Stimulated activated CD4-positive, alpha-beta T cell treated with anti-CD3 and anti-CD28 coated beads, Interleukin-2, amount 100 ng/mL, for 48 hours (primary cell): Measurements from ENCODE around the gene PCYT1B.
"Not testable (repeated sequence)": the region's sequence is repeated elsewhere in the genome, so short reads cannot be mapped to it uniquely, and the experiment has no call there.

Source experiments
- DNase-seq, 2 donors: peaks; one replicate each; pipeline ENCODE4 v3.0.0-alpha.2; 2020

Gene PCYT1B

GRCh38 chrX:24647257-24648058 is at the start of gene PCYT1B:
Gene PCYT1B (minus strand): TSS chrX:24647347. CDS start chrX:24647105, 242 bp downstream.
- DNase-seq: peak; percentile 30 to 47

- DNase-seq: no peak
These were observed 49.1 kb upstream of the PCYT1B start for GRCh38 chrX:24696294-24696693.

DNA sequence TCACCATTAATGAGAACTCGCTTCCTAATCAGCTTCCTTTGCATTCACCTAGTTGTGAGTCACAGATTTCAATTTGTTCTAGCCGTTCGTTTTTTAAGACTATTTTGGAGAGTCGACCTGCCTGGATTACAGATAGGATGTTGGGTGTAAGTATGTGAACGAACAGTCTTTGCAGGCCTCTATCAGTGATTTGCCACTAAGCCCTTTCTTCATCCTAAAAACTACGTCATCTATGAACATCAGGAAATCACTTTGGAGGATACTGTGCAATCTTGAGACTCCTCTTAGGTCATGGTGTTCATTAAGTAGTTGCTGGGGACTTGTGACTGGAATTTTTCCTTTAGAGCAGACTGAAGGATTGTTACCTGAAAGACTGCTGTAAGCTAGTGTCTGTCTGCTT is 47.7 kb upstream of the PCYT1B start:
- no peak for DNase-seq

DNA sequence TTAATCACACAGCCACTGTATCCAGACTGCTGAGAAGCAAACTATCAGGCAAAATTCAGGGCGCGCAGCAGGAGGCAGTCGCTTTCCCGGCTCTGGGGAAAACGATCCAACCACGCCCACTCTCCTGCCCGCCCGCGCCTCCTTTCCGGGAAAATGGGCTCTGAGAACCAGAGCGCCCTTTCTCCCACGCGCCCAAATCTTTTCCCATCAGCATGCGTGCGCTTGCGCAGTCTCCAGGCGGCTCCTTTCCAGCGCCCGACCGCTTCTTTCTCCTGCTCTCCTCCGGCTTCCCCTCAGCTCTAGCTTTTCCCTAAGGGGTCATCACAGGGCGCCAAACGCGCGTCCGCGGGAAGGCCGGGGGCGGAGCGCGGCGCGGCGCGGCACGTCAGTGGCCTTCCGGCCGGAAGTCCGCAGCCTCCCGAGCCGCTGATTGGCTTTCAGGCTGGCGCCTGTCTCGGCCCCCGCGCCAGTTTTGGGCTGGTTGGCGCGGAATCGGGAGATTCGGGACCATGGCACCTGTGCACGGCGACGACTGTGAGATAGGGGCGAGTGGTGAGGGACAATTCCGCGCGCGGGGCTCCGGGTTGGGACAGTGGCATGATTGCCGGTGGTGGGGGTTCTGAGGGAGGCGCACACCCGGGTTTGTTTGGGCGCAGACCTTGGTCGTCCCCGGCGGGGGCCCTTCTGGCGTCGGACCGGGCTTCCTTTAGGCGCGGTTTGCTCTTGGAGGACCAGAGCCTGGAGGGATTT is 46.5 kb upstream of the PCYT1B start, which contains the start of gene POLA1:
Gene POLA1 (plus strand): TSS at position 466 of the 750 bp plus-strand sequence. CDS start 44 bp downstream, at position 510.
- peak; percentile 64 to 71 for DNase-seq

DNA sequence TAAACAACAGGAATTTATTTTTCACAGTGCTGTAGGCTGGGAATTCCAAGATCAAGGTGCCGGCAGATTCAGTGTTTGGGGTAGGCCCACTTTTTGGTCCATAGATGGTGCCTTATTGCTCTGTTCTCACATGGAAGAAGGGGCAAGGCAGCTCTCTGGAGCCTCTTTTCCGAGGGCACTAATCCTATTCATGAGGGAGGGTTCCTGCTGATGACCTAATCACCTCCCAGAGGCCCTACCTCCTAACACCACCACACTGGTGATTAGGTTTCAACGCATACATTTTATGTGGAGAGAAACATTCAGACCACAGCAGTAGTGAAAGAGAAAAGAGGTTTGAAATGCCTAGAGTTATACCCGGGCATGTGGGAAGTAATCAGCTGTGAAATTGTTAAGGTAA is 45.2 kb upstream of the PCYT1B start:
- DNase-seq: no peak

- no peak for DNase-seq
These were observed 36.9 kb upstream of the PCYT1B start for GRCh38 chrX:24684048-24684447.

DNA sequence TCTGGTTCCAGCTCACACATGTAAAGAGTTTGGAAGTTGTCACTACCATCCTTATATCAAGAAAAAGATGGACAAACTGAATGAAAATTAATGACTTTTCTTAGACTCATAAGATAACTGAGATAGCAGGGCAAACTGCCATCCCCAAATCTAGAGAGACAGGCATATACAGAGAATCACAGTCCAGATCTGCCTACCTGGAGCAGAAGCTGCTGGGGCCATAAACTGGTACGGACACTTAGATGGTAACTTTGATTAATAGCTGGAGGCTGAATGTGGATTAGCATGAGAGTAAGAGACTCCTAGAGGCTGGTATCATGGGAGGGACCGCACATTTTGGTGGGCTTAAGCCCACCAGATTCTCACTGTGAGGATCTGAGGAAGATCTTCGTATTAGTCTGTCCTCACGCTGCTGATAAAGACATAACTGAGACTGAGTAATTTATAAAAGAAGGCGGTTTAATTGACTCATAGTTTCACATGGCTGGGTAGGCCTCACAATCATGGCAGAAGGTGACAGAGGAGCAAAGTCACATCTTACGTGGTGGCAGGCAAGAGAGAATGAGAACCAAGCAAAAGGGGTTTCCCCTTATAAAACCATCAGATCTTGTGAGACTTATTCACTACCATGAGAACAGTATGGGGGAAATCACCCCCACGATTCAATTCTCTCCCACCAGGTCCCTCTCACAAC is 35.7 kb upstream of the PCYT1B start:
- DNase-seq: peak in 1 of 2 donors; percentile 13

- DNase-seq: no peak
These were observed 29.4 kb upstream of the PCYT1B start for GRCh38 chrX:24676403-24677024.

DNA sequence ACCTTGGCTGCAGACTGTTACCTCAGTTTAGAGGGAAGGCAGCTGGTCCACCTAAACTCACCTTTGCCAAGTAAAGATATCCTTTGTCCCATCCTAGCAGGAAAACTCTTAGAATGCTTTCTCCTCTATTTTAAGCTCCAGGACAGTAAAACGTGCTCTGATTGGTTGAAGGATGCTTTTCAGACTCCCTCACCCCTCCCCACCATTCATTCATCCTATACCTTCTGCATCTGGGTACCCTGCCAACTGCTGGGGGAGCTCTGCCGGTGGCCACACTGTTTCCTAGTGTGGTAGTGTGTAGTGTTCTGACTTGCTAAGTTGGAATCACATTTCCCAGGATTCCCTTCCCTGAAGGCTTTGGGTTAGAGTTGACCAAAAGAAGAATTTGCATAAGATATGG is 26.3 kb upstream of the PCYT1B start:
- no peak for DNase-seq

- DNase-seq: no peak
These were observed 25.6 kb upstream of the PCYT1B start for GRCh38 chrX:24672701-24673190.

DNA sequence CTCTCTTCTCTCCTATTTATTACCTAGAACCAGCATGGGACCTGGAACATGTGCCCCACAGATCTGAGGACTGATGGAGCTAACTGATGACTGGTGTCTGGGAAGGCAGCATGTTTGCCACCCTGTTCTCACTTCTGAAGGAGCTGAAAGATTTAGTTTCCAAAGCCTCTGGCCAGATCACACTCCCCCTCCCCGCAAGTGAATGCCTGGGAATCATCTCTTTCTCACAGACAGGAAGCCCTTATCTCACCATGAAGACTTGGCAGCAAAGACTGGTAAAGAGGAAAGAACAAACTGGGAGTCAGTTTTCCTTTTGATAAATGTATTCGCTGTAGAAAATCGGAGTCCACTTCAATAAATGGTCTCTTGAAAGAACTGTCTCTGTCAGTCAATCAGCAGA is 21.0 kb upstream of the PCYT1B start:
- no peak for DNase-seq

- DNase-seq: no peak
These were observed 15.2 kb upstream of the PCYT1B start for GRCh38 chrX:24662352-24662751.

DNA sequence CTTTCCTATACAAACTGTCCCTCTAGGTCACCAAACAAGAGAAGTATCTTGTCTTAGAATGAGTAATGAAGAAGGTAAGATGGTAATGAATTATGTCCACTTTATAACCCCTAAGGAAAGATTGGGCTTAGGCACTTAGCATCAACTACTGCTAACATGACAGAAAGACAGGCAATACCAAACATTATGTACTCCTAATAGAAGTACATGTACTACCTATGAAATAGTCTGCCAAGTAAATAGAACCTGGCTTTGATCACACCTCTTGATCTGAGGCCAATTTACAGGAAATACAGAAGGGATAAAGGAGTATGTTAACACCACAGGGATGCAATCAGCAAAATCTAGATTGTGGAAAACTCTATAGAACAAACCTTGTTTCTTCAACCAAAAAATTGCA is 14.1 kb upstream of the PCYT1B start:
- no peak for DNase-seq

- no peak for DNase-seq
These were observed 12.5 kb upstream of the PCYT1B start for GRCh38 chrX:24659646-24660045.

DNA sequence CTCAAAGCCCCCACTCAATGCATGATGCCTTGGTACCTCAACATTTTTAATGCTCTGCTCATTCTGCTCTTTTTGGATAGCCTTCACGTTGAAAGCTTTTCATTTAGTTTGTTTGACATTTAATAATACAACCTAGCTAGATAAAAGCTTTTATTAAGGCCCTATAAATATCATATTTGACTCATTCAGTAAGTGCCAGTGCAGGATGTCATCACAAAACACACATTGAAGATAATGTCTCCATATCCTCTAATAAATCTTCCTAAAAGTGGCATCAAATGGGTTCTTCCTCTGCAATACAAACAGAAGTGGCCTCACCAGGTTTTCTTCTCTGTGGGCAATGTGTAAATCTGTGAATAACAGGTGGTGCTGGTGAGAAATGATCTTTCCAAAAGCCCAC is 12.0 kb upstream of the PCYT1B start:
- DNase-seq: no peak

DNA sequence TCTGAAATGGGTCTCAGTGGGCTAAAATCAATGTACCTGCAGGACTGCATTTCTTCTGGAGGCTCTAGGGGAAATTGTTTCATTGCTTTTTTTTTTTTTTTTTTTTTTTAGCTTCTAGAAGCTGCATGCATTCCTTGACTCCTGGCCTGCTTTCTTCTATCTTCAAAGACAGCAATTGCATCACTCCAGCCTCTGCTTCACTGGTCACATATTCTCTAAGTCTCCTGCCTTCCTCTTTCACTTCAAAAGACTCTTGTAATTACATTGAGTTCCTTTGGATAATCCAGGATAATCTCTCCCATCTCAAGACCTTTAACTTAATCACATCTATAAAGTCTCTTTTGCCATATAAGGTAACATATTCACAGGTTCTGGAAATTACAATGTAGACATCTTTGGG is 11.3 kb upstream of the PCYT1B start:
- no peak for DNase-seq

DNA sequence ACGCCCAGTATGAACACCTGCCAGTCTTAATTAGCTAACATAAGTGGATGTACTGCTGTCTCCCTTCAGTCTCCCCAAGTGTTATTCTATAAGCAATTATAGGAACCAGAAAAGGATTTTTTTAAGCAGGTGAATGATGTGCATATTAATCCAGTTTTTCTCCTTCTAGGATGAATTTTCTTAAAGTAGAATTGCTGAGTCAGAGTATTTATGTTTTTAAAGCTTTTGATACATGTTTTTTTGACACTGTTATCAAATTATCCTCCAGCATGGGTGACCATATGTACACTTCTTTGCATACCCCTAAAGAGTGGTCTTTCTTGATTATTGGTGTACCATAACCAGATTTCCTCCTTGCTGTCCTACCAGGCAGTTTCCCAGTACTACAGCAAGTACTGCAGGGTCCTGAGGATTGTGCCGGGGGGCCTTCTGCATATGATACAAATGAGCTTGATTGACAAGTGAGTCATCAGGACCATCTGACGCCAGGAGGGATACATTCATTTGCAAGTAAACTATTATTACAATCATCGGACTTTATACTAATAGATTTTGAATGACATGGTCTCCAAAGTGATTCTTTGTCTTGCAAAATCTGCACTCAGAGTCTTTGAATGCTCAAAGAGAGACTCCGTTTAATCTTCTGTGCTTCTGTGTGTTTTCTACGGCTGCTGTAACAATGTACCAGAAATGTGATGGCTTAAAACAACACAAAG is 10.7 kb upstream of the PCYT1B start:
- no peak for DNase-seq

DNA sequence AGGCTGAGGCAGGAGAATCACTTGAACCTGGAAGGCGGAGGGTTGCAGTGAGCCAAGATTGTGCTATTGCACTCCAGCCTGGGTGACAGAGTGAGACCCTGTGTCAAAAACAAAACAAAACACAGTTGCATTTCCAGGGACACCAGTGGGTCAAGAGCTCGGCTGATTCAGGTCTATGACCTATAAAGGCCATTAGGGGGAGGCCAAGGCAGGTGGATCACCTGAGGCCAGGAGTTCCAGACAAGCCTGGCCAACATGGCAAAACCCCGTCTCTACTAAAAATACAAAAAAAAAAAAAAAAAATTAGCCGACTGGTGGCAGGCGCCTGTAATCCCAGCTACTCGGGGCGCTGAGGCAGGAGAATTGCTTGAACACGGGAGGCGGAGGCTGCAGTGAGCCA is 8.5 kb upstream of the PCYT1B start:
- DNase-seq: not testable (repeated sequence)

- no peak for DNase-seq
These were observed 4.6 kb upstream of the PCYT1B start for GRCh38 chrX:24651783-24652182.

DNA sequence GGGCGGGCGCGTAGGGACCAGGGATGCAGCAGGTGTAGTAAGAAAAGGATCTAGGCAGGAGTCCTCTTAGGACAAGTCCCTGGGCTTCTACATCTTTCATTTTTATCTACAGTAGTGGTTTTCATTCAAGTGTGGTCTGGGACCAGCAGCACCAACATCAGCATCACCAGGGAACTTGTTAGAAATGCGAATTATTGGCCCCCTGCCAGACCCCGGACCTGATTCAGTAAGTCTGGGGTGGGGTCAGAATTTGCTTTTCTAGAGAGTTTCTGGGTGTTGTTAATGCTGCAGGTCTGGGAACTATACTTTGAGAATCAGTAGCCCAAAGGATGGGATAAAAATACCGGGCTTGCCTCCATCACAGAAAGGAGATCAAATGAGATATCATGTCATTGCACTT is 1.3 kb upstream of the PCYT1B start:
- DNase-seq: no peak

GRCh38 chrX:24646745-24647182 is 383 bp downstream of the PCYT1B start:
- no peak for DNase-seq

- no peak for DNase-seq
These were observed 1.1 kb downstream of the PCYT1B start for GRCh38 chrX:24646006-24646405.
